ENCODE results near the gene VN1R4. TPM values are rescaled to one million over a fixed set of nuclear protein-coding genes. Genes with fewer than 3 reads are reported as not detected.
"Not testable (repeated sequence)": the region's sequence is repeated elsewhere in the genome, so short reads cannot be mapped to it uniquely, and the experiment has no call there.

Gene VN1R4
- total RNA-seq, 2 experiments from 2014 or later, result not detected

- ATAC-seq, result peak; percentile 100
- H3K27me3 Mint-ChIP-seq, result no peaks in the 10 kb centered on the region
- ChIA-PET CTCF (interaction anchor here (1.2 kb wide), 1 partner anchor 59 kb away, joined by 4 read pairs; no protein-coding TSS in a partner anchor), POLR2A (no interaction called here)
- H3K27ac Mint-ChIP-seq, result peak within 1 kb of the TSS; percentile 67
- TF ChIP-seq CTCF (IDR thresholded peaks at IDR 0.05), result no peak
- H3K4me3 Mint-ChIP-seq, result peak within 1 kb of the TSS; percentile 83
- H3K4me1 Mint-ChIP-seq (ENCODE audit: low read depth), result peaks cover 10% of the 10 kb centered on the region
- intact Hi-C loops (cut with micrococcal nuclease), result no loop called here
- H3K36me3 Mint-ChIP-seq (ENCODE audit: low read depth), result peaks cover 45% of the 10 kb centered on the region
- peak; percentile 90 for DNase-seq
- H3K9me3 Mint-ChIP-seq, result peaks cover 46% of the 10 kb centered on the region
These were observed 12.8 kb downstream of the VN1R4 start, which contains the start of gene ZNF677 for GRCh38 chr19:53254411-53255341. ZNF677 (minus strand) TSS chr19:53254873; CDS start chr19:53251550, 3,323 bp downstream.

- ChIA-PET CTCF (interaction anchor here (0.7 kb wide), 1 partner anchor 284 kb away, joined by 3 read pairs; no protein-coding TSS in a partner anchor), POLR2A (no interaction called here)
- Mint-ChIP-seq H3K9me3 (peaks cover 61% of the 10 kb centered on the region), H3K27me3 (no peaks in the 10 kb centered on the region), H3K4me1 (ENCODE audit: low read depth) (no peaks in the 10 kb centered on the region), H3K36me3 (ENCODE audit: low read depth) (peaks cover 75% of the 10 kb centered on the region), H3K4me3 (no peak overlapping the region), H3K27ac (no peak overlapping the region)
- TF ChIP-seq CTCF (IDR thresholded peaks at IDR 0.05), result no peak
- no peak for ATAC-seq
- intact Hi-C loops (cut with micrococcal nuclease), result no loop called here
- DNase-seq, result no peak
These were observed 21.0 kb downstream of the VN1R4 start for GRCh38 chr19:53246498-53246897.

GRCh38 chr19:53237114-53237777, 30.3 kb downstream of the VN1R4 start:
- H3K27me3 Mint-ChIP-seq, result no peaks in the 10 kb centered on the region

GRCh38 chr19:53224606-53225005, 42.9 kb downstream of the VN1R4 start:
- intact Hi-C loops (cut with micrococcal nuclease), result no loop called here
- no peaks in the 10 kb centered on the region for H3K4me1 Mint-ChIP-seq (ENCODE audit: low read depth)
- no peak overlapping the region for H3K27ac Mint-ChIP-seq
- ChIA-PET CTCF (no interaction called here), POLR2A (no interaction called here)
- H3K4me3 Mint-ChIP-seq, result no peak overlapping the region
- peaks cover 48% of the 10 kb centered on the region for H3K9me3 Mint-ChIP-seq
- H3K27me3 Mint-ChIP-seq, result no peaks in the 10 kb centered on the region
- DNase-seq (no peak), ATAC-seq (no peak)
- TF ChIP-seq CTCF (IDR thresholded peaks at IDR 0.05), result no peak
- H3K36me3 Mint-ChIP-seq (ENCODE audit: low read depth), result peaks cover 20% of the 10 kb centered on the region

More at GRCh38 chr19:53237114-53237777, 30.3 kb downstream of the VN1R4 start:
- ChIA-PET POLR2A (no interaction called here), CTCF (no interaction called here)
- Mint-ChIP-seq H3K4me1 (ENCODE audit: low read depth) (no peaks in the 10 kb centered on the region), H3K9me3 (peaks cover 64% of the 10 kb centered on the region), H3K27ac (no peak overlapping the region), H3K4me3 (no peak overlapping the region), H3K36me3 (ENCODE audit: low read depth) (peaks cover 55% of the 10 kb centered on the region)
- TF ChIP-seq CTCF (IDR thresholded peaks at IDR 0.05), result no peak
- ATAC-seq (no peak), DNase-seq (no peak)
- intact Hi-C loops (cut with micrococcal nuclease), result no loop called here

- H3K4me1 Mint-ChIP-seq (ENCODE audit: low read depth); H3K27me3 Mint-ChIP-seq; H3K4me3 Mint-ChIP-seq; H3K27ac Mint-ChIP-seq; POLR2A ChIA-PET; intact Hi-C loops (cut with micrococcal nuclease); DNase-seq; CTCF ChIA-PET; ATAC-seq: not testable (repeated sequence)
- Mint-ChIP-seq H3K36me3 (ENCODE audit: low read depth) (peaks cover 30% of the 10 kb centered on the region), H3K9me3 (peaks cover 47% of the 10 kb centered on the region)
These were observed 44.8 kb downstream of the VN1R4 start for GRCh38 chr19:53222716-53223115.

Other genes with a start within 250 kb of the VN1R4 start
- not detected for gene ERVV-2, start 223.0 kb downstream of the VN1R4 start, total RNA-seq
- gene ZNF160, start 164.3 kb downstream of the VN1R4 start, total RNA-seq, result 10 to 100 TPM; 48.0 to 50.0 TPM
- 1 to 10 TPM; 3.1 to 3.7 TPM for gene ZNF415, start 134.8 kb downstream of the VN1R4 start, total RNA-seq
- gene ZNF347, start 108.7 kb downstream of the VN1R4 start, total RNA-seq, result 1 to 10 TPM; 6.6 to 8.2 TPM
- 1 to 10 TPM; 7.5 to 9.3 TPM for gene ZNF665, start 74.4 kb downstream of the VN1R4 start, total RNA-seq
- 1 to 10 TPM; 8.3 to 8.7 TPM for gene ZNF677, start 12.8 kb downstream of the VN1R4 start, total RNA-seq
- not detected for gene VN1R2, start 9.4 kb downstream of the VN1R4 start, total RNA-seq
- gene ZNF845, start 66.0 kb upstream of the VN1R4 start, total RNA-seq, result 1 to 10 TPM; 5.5 to 5.6 TPM
- gene ZNF525, start 98.0 kb upstream of the VN1R4 start, total RNA-seq, result 10 to 100 TPM; 23.2 to 26.0 TPM
- gene ZNF765, start 127.4 kb upstream of the VN1R4 start, total RNA-seq, result 10 to 100 TPM; 11.1 to 11.7 TPM
- 10 to 100 TPM; 14.0 to 14.1 TPM for gene ZNF761, start 164.3 kb upstream of the VN1R4 start, total RNA-seq
- gene ZNF813, start 200.0 kb upstream of the VN1R4 start, total RNA-seq, result 1 to 10 TPM; 6.0 to 7.8 TPM

All from activated CD8-positive, alpha-beta T cell treated with anti-CD3 and anti-CD28 coated beads for 36 hours (primary cell).